NCI-H2196 treated with DMSO at 0.1 percent for 48 hours (cell line): ENCODE measurements around the gene PRTN3.

ENCODE experiments used
- DNase-seq: peaks from one replicate; lab custom pipeline; 2025; ENCODE audit not compliant: unreplicated experiment; lab: John Stamatoyannopoulos, UW

The PRTN3 gene

GRCh38 chr19:802498-803098 is 38.2 kb upstream of the PRTN3 start:
- peak; percentile 56 for DNase-seq

- DNase-seq: no peak
Measured at GRCh38 chr19:803099-803561, 37.7 kb upstream of the PRTN3 start.

GRCh38 chr19:803686-804418 is 36.9 kb upstream of the PRTN3 start:
- DNase-seq: no peak

DNA sequence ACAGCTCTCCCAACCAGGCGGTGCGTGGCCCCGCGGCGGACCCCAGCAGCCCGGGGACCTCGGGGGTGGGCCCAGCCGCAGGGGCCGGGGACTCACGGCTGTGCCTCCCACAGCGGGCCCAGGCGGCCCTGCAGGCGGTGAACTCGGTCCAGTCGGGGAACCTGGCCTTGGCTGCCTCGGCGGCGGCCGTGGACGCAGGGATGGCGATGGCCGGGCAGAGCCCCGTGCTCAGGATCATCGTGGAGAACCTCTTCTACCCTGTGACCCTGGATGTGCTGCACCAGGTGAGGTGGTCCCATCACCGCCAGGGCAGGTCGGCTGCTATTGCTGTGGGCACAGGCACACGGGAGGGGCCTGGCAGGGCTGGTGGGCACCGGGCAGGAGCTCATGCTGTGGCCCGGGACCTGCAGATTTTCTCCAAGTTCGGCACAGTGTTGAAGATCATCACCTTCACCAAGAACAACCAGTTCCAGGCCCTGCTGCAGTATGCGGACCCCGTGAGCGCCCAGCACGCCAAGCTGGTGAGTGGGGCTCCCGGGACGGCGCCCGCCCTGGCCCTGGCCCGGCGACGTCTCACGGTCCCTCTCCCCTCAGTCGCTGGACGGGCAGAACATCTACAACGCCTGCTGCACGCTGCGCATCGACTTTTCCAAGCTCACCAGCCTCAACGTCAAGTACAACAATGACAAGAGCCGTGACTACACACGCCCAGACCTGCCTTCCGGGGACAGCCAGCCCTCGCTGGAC is 36.2 kb upstream of the PRTN3 start:
- DNase-seq: no peak

GRCh38 chr19:805166-805551 is 35.6 kb upstream of the PRTN3 start:
- DNase-seq: no peak

- DNase-seq: no peak
Measured at GRCh38 chr19:805600-806550, 34.9 kb upstream of the PRTN3 start.

- DNase-seq: no peak
Measured at GRCh38 chr19:806815-807421, 33.9 kb upstream of the PRTN3 start.

DNA sequence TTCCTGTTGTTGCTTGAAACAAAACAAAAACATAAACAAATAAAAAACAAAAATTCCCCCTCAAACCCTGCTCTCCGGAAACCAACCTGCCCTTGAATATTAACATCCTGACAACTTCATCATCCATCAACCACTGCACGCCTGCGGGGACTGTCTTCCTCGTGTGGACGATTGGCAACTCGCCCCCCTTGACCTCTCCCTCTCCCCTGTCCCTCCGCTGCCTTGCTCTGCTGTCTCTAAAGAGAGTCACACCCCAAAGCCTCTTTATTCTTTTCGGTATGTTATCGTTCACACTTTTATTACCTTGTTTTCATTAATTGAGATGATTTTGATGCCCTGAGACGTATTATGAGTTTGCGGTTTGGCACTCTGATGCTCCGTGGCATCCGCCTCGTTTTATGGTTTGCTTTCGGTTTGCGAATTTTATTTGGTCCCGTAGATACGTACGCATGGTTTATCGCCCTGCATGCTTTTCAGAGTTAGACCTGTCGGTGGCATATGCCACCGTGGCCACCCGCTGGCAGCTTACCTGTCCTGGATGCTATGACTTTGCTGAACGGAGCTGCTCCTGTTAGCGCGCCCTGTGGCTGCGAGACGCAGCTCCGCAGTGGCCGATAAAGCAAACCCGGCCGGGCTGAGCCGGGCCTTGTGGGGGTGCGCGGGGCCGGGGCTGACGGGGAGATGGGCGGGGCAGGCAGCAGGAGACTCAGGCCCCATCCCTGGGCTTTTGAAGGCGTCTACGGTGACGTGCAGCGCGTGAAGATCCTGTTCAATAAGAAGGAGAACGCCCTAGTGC is 33.0 kb upstream of the PRTN3 start:
- no peak for DNase-seq

DNA sequence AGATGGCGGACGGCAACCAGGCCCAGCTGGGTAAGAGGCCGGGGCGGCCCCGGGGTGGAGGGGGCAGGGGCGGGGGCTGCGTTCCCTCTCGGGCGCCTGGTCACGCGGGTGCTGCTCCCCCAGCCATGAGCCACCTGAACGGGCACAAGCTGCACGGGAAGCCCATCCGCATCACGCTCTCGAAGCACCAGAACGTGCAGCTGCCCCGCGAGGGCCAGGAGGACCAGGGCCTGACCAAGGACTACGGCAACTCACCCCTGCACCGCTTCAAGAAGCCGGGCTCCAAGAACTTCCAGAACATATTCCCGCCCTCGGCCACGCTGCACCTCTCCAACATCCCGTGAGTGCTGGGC is 32.4 kb upstream of the PRTN3 start:
- no peak for DNase-seq

DNA sequence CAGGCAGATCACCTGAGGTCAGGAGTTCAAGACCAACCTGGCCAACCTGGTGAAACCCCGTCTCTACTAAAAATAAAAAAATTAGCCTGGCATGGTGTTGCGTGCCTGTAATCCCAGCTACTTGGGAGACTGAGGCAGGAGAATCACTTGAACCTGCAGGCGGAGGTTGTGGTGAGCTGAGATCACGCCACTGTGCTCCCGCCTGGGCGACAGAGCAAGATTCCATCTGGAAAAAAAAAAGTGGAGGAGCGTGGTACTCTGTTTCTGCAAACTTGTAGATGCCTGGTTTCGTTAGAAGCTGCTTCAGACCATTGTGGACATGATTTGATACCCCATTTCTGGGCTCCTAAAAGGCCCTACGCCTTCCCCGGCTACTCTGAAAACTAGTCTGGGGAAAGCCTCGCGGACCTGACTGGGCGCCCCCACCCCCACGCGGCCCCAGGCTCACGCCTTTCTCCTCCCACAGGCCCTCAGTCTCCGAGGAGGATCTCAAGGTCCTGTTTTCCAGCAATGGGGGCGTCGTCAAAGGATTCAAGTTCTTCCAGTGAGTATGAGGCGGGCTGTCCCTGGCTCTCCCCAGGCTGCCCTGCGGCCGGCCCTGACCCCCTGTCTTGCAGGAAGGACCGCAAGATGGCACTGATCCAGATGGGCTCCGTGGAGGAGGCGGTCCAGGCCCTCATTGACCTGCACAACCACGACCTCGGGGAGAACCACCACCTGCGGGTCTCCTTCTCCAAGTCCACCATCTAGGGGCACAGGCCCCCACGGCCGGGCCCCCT is 30.5 kb upstream of the PRTN3 start:
- no peak for DNase-seq

DNA sequence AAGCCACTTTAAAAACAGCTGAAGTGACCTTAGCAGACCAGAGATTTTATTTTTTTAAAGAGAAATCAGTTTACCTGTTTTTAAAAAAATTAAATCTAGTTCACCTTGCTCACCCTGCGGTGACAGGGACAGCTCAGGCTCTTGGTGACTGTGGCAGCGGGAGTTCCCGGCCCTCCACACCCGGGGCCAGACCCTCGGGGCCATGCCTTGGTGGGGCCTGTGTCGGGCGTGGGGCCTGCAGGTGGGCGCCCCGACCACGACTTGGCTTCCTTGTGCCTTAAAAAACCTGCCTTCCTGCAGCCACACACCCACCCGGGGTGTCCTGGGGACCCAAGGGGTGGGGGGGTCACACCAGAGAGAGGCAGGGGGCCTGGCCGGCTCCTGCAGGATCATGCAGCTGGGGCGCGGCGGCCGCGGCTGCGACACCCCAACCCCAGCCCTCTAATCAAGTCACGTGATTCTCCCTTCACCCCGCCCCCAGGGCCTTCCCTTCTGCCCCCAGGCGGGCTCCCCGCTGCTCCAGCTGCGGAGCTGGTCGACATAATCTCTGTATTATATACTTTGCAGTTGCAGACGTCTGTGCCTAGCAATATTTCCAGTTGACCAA is 29.8 kb upstream of the PRTN3 start:
- no peak for DNase-seq

- DNase-seq: no peak
Measured at GRCh38 chr19:811506-812048, 29.2 kb upstream of the PRTN3 start.

DNA sequence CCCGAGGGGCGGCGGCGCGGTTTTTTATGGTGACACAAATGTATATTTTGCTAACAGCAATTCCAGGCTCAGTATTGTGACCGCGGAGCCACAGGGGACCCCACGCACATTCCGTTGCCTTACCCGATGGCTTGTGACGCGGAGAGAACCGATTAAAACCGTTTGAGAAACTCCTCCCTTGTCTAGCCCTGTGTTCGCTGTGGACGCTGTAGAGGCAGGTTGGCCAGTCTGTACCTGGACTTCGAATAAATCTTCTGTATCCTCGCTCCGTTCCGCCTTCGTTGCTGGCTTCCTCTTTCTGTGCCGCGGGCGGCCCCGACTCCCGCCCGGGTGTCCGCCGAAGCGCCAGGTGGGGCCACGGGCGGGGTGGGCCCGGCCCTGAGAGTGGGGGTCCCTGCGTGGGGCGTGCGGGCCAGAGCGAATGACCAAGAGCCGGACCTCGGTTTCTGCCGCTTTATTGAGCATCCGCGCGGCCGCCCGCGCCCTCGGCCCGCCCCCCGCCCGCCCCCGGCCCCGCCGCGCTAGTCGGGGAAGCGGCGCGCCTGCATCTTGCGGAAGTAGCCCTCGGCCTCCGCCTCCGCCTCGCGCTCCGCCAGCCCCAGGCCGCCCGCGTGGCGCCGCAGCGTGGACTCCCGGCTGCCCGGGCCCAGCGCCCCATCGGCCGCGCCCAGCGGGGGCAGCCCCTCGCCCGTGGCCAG is 28.6 kb upstream of the PRTN3 start:
- DNase-seq: no peak

DNA sequence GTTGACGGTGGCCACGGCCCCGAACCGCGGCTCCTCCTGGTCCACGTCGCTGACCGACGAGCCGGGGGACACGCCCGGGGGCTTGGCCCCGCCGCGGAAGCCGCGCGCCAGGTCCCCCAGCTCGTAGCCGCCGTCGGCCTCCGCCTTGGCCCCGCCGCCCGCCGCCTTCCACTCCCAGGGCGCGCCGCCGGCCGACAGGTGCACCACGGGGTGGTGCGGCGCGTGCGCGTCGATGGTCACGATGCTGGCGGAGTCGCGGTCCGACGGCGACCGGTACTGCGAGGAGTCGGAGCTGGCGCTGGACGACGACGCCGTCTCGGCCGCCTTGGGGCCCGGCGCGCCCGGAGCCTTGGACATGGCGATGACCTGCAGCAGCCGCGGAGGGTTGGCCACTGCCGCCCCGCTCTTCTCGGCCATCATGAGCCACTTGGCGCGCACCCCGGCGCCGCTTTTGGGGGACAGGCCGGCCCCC is 28.0 kb upstream of the PRTN3 start:
- DNase-seq: no peak

- DNase-seq: no peak
Measured at GRCh38 chr19:813219-814151, 27.3 kb upstream of the PRTN3 start.
